Endometrium (tissue), 2 donors: ENCODE measurements around the gene GPRIN2.
"Not testable (repeated sequence)": the region's sequence is repeated elsewhere in the genome, so short reads cannot be mapped to it uniquely, and the experiment has no call there.

Experiments
- FAIRE-seq: peaks from 2 replicates; lab custom pipeline; 2012; peaks lifted over from hg19 to GRCh38; lab: Jason Lieb, UNC
- donor health status: control.
- donor health status: control.

GPRIN2 gene

DNA sequence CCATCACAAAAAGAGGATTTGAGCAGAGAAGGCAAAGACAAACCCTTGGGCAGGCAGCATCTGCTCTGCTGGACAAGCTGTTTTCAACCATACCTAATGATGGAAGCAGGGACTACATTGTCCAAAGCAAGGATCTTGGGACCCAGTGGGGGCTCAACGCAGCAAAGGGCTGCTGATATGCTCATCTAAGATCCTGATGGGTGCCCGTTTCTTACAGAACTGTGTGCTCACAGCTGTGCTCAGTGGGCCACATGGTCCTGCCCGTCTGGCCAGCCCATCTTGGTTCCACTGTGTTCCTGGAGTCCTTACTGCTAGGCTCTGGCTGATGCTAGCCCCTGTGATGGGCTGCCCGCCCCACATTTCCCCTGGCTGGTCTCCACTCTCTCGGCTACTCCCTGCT is 36.1 kb downstream of the GPRIN2 start:
- FAIRE-seq: no peak

DNA sequence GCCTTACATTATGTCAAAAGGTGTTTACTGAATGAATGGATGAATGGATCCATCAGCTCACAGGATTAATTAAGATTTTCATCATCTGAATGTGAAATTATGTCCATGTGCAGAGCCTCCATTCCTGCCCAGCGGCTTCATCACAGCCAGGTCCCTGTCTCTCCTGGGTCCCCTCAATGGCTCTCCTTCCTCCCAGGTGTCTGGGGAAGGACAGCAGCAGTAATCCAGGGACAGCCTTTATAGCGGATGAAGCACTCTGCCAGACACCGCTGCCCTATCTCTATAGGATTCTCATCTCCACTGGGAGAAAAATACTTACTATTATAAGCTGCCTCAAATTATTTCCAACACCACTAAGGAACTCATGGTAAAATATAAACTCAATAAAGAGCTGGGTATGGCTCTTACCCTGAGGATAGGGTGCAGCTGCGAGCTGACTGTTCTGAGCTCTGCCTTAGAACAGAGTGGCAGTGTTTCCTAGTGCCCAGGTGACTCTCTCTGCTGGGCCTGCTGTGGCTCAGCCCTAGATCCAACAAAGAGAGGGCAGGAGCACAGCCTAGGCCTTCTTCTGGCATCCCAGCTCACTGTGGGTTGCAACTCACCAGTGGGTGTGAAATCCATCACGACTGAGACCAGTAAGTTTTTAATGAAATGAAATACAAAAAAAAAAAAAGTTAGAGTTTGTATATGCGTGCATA is 38.3 kb downstream of the GPRIN2 start:
- FAIRE-seq: no peak

DNA sequence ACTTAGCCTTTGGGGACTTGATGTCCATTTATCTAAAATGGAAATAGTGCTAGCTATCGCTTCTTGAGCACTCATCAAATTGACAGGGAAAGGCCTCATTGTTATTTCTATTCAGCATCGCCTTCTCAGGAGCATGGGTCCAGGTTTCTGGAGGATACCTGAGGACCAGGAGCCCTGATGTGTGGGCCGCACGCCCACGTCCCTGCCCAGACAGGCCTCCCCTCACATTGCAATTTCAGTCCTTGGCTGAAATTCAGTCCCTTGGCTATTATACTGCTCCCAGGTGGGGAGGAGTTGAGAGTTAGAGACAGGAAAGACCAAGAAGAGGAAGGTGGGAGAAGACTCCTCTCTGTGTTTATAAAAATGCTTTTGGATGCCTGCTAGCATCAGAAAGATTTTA is 38.9 kb downstream of the GPRIN2 start:
- FAIRE-seq: no peak

DNA sequence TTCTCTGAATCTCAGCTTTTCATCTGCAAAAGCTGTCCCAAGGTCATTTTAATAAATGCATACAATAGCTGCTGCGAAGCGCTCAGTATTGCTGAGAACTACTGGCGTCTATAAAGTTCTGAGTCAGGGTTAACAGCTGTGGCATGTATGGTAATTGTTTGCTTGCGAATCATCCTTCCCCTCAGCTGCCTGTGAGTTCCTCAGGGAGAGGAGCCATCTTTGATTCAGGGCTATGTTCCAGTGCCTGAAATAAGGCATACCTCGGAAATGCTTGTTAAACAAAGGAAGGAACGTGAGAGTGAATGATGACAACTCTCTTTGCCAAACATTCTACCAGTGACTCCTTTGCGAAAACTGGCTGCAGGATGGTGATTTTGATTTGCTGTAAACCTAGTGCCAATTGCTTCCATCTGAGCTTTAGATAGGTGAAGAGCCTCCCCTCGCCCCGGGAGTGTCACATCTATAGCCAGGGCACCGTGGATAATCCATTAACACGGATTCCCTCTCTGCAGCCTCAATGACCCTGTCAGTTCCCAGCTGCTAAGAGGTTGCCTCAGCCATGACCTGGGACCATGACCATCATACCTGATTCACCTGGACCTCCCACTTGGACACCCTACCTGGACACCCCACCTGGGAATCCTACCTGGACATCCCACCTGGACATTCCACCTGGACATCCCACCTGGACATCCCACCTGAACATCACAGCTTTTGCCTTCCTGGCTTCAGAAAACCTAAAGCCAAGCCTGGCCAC is 39.6 kb downstream of the GPRIN2 start:
- FAIRE-seq: no peak

DNA sequence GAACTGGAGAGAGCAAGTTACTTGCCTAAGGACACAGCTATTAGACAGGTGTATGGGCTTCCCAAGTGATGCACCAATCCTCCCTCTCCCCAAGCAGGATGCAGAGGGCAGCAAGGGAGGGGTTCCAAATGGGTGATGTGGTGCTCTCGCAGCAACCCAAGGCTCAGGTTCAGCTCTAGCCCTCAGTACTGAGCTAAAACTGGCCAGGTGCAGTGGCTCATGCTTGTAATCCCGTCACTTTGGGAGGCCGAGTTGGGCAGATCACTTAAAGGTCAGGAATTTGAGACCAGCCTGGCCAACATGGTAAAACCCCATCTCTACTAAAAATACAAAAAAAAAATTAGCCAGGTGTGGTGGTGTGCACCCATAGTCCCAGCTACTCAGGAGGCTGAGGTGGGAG is 40.7 kb downstream of the GPRIN2 start:
- no peak for FAIRE-seq

DNA sequence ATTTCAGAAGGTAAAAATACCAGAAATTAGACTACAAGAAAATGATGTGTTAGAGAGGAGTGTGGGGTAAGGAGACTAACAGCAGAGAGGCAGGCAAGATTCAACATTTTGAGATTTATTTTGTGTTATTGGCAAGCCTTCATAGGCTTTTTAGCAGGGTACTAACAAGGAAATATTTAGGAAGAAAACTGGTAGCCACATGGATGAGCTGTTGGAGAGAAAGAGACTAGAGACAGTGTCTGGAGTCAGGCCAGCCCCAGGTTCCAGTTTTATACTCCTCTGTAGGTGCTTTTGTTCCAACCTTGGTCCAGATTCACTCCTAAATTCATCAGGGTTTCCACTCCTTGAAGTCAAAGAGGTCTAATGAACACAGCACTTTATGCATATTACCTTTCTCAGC is 41.1 kb downstream of the GPRIN2 start:
- FAIRE-seq: no peak

DNA sequence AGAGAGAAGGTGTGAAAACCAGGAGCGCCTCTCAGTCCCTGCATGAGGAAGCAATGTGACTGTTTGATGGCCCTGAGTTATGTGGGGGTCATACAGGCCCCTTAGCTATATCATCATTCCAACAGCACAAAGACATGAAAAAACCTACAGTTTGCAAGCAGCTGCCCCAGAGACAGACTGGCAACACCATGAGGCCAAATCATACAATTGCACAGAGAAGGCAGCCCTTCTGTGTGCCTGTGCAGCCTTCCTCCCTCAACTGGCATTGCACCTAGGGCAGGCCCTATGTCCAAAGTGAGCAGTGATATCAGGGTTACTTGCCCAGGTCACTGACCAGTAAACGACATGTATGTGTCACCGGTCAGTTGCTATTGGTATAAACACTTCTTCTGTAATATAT is 41.6 kb downstream of the GPRIN2 start:
- no peak for FAIRE-seq

DNA sequence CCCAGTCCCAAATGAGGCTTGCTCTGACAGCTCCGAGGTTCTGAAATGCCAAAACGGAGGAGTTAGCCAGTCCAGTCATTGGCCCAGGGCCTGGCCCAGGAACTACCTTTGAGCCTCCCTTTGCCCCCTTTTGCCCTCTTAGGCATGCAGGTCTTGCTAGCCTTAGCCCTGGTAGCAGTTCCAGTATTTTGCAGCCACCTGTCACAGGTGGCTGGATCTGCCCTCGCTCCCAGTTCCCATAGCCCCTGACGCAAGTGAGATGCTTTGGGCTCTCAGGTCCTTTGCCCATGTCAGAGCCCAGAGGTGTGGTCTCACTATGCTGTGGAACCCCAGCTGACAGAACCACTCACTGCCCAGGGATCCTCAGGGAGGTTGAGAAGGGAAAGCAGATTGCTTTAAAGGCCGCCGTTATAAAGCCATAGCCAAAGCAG is 42.0 kb downstream of the GPRIN2 start:
- no peak for FAIRE-seq

DNA sequence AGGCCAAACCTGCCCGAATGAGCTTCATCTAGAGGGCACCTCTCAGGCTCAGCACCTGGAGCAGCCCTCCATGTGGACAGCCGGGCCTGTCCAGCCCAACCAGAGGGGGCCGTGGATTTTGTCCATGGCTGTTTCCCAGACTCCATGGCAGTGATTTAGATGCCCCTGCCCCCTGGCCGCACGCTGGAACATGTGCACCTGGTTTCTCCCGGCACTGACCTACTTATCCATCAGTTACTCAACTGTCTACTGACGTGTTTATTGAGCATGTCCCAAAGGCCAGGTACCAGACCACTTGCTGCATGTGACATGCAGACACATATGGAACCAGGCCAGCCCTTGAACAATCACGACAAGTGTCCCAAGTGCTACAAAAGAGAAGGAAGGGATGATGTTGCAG is 43.1 kb downstream of the GPRIN2 start:
- FAIRE-seq: not testable (repeated sequence)

DNA sequence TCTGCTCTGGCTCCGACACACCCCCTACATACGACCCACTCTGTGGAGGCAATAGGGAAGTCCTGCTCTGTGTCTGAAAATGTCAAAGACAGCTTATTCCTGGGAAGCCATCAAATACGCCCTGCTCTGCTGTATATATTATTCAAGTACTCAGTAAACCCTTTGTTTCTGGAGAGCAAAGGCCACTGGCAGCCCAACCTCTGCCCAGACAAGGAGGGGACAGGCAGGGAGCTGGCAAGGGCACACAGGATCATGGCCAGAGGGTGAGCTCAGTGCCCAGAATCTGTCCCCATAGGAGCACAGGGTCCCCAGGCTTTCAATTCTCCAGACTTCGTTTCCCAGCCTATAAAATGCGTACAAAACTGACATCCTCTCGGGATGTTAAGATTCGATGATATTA is 43.7 kb downstream of the GPRIN2 start:
- FAIRE-seq: not testable (repeated sequence)

DNA sequence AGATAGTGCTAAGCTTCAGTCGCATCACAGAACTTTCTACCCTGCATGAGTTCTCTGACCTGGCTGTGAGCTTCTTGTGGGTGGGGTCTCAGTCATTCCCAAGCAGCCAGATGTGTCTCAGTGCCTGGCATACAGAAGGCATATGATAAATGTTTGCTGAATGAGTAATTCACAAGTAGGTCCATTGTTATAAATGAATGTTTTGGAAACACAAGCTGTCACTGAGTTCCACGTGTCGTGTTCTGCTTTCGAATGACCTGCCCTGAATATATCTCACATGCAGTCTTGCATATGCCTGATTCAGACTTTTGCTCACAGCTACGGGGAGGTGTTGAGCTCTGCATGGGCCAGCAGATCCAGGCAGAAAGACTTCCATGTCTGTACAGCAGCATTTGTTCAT is 44.5 kb downstream of the GPRIN2 start:
- not testable (repeated sequence) for FAIRE-seq
